ENCODE results near the gene HORMAD2. TPM values are rescaled to one million over a fixed set of nuclear protein-coding genes. Genes with fewer than 3 reads are reported as not detected.
A peak's percentile ranks its signal among the peaks of the same experiment; 100 is the strongest.

Gene HORMAD2
- total RNA-seq, 1 experiment from 2014 or later, result not detected

- Mint-ChIP-seq H3K4me1 (ENCODE audit: low read depth, unreplicated experiment) (peaks cover 60% of the 10 kb centered on the region), H3K27me3 (ENCODE audit: unreplicated experiment) (no peaks in the 10 kb centered on the region), H3K9me3 (ENCODE audit: low read depth, unreplicated experiment) (peaks cover 13% of the 10 kb centered on the region), H3K27ac (ENCODE audit: unreplicated experiment) (peak overlapping the region; percentile 98), H3K36me3 (ENCODE audit: insufficient read depth, unreplicated experiment) (peaks cover 37% of the 10 kb centered on the region), H3K4me3 (ENCODE audit: low read depth, unreplicated experiment) (no peak overlapping the region)
- no peak for TF ChIP-seq CTCF (IDR thresholded peaks at IDR 0.05; ENCODE audit: unreplicated experiment)
- BruUV-seq (replicated peaks), result no TSS peak
- CTCF ChIA-PET, result no interaction called here
- no peak for DNase-seq
- intact Hi-C loops (cut with micrococcal nuclease; ENCODE audit: unreplicated experiment), result no loop called here
These were observed 112.9 kb downstream of the HORMAD2 start for GRCh38 chr22:30193031-30193775.

GRCh38 chr22:30195245-30196140 is 115.2 kb downstream of the HORMAD2 start:
- CTCF ChIA-PET, result interaction anchor here (0.6 to 2.9 kb wide), 14 partner anchors 12 to 1086 kb away, joined by 3 to 16 read pairs (median 6); no protein-coding TSS in a partner anchor
- Mint-ChIP-seq H3K27me3 (ENCODE audit: unreplicated experiment) (no peaks in the 10 kb centered on the region), H3K36me3 (ENCODE audit: insufficient read depth, unreplicated experiment) (peaks cover 38% of the 10 kb centered on the region), H3K4me3 (ENCODE audit: low read depth, unreplicated experiment) (peak overlapping the region; percentile 28), H3K27ac (ENCODE audit: unreplicated experiment) (peak overlapping the region; percentile 98), H3K4me1 (ENCODE audit: low read depth, unreplicated experiment) (peaks cover 61% of the 10 kb centered on the region), H3K9me3 (ENCODE audit: low read depth, unreplicated experiment) (peaks cover 8% of the 10 kb centered on the region)
- DNase-seq, result no peak
- TSS peak; percentile 98 for BruUV-seq (replicated peaks)
- no peak for TF ChIP-seq CTCF (IDR thresholded peaks at IDR 0.05; ENCODE audit: unreplicated experiment)
- intact Hi-C loops (cut with micrococcal nuclease; ENCODE audit: unreplicated experiment), result loop anchor here (1.0 kb wide), 3 partner anchors 15 to 87 kb away; no protein-coding TSS in a partner anchor

- intact Hi-C loops (cut with micrococcal nuclease; ENCODE audit: unreplicated experiment), result loop anchor here (1.0 kb wide), 3 partner anchors 14 to 88 kb away; no protein-coding TSS in a partner anchor
- peaks cover 53% of the 10 kb centered on the region for H3K4me1 Mint-ChIP-seq (ENCODE audit: low read depth, unreplicated experiment)
- peak overlapping the region; percentile 98 for H3K27ac Mint-ChIP-seq (ENCODE audit: unreplicated experiment)
- no peak for TF ChIP-seq CTCF (IDR thresholded peaks at IDR 0.05; ENCODE audit: unreplicated experiment)
- peak; percentile 97 for DNase-seq
- H3K4me3 Mint-ChIP-seq (ENCODE audit: low read depth, unreplicated experiment), result peak overlapping the region; percentile 28
- H3K9me3 Mint-ChIP-seq (ENCODE audit: low read depth, unreplicated experiment), result peaks cover 8% of the 10 kb centered on the region
- CTCF ChIA-PET, result interaction anchor here (0.8 to 2.9 kb wide), 13 partner anchors 11 to 92 kb away, joined by 3 to 16 read pairs (median 6); no protein-coding TSS in a partner anchor
- BruUV-seq (replicated peaks), result no TSS peak
- H3K27me3 Mint-ChIP-seq (ENCODE audit: unreplicated experiment), result no peaks in the 10 kb centered on the region
- H3K36me3 Mint-ChIP-seq (ENCODE audit: insufficient read depth, unreplicated experiment), result peaks cover 39% of the 10 kb centered on the region
These were observed 116.0 kb downstream of the HORMAD2 start for GRCh38 chr22:30196141-30196879.

- no peak for TF ChIP-seq CTCF (IDR thresholded peaks at IDR 0.05; ENCODE audit: unreplicated experiment)
- peaks cover 55% of the 10 kb centered on the region for H3K4me1 Mint-ChIP-seq (ENCODE audit: low read depth, unreplicated experiment)
- intact Hi-C loops (cut with micrococcal nuclease; ENCODE audit: unreplicated experiment), result loop anchor here (1.0 kb wide), 3 partner anchors 13 to 89 kb away; no protein-coding TSS in a partner anchor
- no peak overlapping the region for H3K4me3 Mint-ChIP-seq (ENCODE audit: low read depth, unreplicated experiment)
- CTCF ChIA-PET, result interaction anchor here (0.6 to 2.9 kb wide), 12 partner anchors 10 to 91 kb away, joined by 3 to 16 read pairs (median 6); no protein-coding TSS in a partner anchor
- no TSS peak for BruUV-seq (replicated peaks)
- no peak for DNase-seq
- H3K27me3 Mint-ChIP-seq (ENCODE audit: unreplicated experiment), result no peaks in the 10 kb centered on the region
- peaks cover 45% of the 10 kb centered on the region for H3K36me3 Mint-ChIP-seq (ENCODE audit: insufficient read depth, unreplicated experiment)
- H3K27ac Mint-ChIP-seq (ENCODE audit: unreplicated experiment), result peak overlapping the region; percentile 98
- H3K9me3 Mint-ChIP-seq (ENCODE audit: low read depth, unreplicated experiment), result peaks cover 7% of the 10 kb centered on the region
These were observed 116.6 kb downstream of the HORMAD2 start for GRCh38 chr22:30196880-30197336.

Data from Calu3 (cell line).